ENCODE results near the gene MDC1. TPM values are rescaled to one million over a fixed set of nuclear protein-coding genes. Genes with fewer than 3 reads are reported as not detected.

Gene MDC1
- total and polyA plus RNA-seq, 2 of the 13 experiments (the other 11 are each of a cell fraction or from before 2014, with no cell fraction given) = 8.4 to 14.0 TPM

DNA sequence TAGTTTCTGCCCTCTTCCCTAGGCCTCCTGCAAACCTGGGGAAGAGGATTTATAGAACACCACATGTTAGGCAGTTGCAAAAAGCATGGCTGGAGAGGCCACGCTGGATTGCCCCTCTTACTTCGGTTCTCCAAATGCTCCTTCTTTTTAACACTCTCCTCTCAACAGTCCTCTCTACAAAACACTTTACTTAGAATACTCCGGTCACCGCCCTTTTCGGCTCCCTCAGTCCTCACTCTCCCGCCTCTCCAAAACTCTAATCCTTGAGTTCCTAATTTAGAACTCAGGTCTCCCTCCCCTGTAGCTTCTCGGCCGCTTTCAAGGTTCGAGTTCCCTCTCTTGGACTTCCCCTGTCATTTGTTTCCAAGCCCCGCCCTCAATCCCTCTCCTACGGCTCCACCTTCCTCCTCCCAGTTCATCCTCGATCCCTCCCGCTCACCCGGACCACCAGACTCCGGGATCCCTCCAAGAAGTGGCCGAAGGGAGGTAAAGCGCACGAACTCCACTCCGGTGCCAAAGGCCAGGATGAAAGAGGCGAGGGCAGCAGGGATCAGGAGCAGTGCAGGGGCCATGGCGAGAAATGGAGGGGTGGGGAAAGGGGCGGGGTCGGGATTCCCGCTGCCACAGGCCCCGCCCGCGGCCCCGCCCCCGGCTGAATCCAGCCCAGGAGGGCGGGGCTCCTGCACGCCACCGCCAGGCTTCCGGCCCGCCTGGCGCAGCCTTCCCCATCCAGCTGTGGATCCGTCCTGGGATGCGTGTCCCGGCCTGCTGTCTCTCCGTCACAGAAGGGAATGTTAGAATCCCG lies 26.5 kb downstream of the MDC1 start, which contains the start of gene NRM (continued):
- TF ChIP-seq PRDM15 (CRISPR knock-in tag; IDR thresholded peaks at IDR 0.05) (0 out of 2 replicates have a peak, but pooled peaks have one; percentile 60), ZFP90 (CRISPR knock-in tag; IDR thresholded peaks at IDR 0.05; ENCODE audit: borderline replicate concordance) (0 out of 2 replicates have a peak, but pooled peaks have one; percentile 62)
- TF ChIP-seq, protein P1, sequence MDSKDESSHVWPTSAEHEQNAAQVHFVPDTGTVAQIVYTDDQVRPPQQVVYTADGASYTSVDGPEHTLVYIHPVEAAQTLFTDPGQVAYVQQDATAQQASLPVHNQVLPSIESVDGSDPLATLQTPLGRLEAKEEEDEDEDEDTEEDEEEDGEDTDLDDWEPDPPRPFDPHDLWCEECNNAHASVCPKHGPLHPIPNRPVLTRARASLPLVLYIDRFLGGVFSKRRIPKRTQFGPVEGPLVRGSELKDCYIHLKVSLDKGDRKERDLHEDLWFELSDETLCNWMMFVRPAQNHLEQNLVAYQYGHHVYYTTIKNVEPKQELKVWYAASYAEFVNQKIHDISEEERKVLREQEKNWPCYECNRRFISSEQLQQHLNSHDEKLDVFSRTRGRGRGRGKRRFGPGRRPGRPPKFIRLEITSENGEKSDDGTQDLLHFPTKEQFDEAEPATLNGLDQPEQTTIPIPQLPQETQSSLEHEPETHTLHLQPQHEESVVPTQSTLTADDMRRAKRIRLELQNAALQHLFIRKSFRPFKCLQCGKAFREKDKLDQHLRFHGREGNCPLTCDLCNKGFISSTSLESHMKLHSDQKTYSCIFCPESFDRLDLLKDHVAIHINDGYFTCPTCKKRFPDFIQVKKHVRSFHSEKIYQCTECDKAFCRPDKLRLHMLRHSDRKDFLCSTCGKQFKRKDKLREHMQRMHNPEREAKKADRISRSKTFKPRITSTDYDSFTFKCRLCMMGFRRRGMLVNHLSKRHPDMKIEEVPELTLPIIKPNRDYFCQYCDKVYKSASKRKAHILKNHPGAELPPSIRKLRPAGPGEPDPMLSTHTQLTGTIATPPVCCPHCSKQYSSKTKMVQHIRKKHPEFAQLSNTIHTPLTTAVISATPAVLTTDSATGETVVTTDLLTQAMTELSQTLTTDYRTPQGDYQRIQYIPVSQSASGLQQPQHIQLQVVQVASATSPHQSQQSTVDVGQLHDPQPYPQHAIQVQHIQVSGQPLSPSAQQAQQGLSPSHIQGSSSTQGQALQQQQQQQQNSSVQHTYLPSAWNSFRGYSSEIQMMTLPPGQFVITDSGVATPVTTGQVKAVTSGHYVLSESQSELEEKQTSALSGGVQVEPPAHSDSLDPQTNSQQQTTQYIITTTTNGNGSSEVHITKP (CRISPR knock-in tag; IDR thresholded peaks at IDR 0.05; ENCODE audit: low read depth) = peak; percentile 67; the same call in 1 of the 2 replicates

Data from HepG2 (cell line).